Lower lobe of right lung (tissue), 2 donors: ENCODE measurements around the gene NUB1. TPM values are rescaled to one million over a fixed set of nuclear protein-coding genes. Genes with fewer than 3 reads are reported as not detected.

Experiments used
- ATAC-seq, 2 donors: fragments of 200-7000 bp; cut with Tn5 transposase; one replicate each; pipeline ENCODE4 v1.9.1; 2020 to 2022; ENCODE audit warnings: mild to moderate bottlenecking in 2 of 2, moderate library complexity in 2 of 2
- DNase-seq: peaks from one replicate; pipeline ENCODE4 v3.0.0-alpha.2; 2020
- H3K27ac ChIP-seq: fragments of 200-600 bp; one replicate; pipeline ENCODE4 v1.8.0; 2022
- H3K27me3 ChIP-seq: fragments of 200-600 bp; one replicate; pipeline ENCODE4 v1.8.0; 2022; ENCODE audit warnings: low read depth
- H3K36me3 ChIP-seq: fragments of 200-600 bp; one replicate; pipeline ENCODE4 v1.8.0; 2022; ENCODE audit warnings: mild to moderate bottlenecking
- H3K4me1 ChIP-seq: fragments of 200-600 bp; one replicate; pipeline ENCODE4 v1.8.0; 2022
- H3K4me3 ChIP-seq: fragments of 200-600 bp; one replicate; pipeline ENCODE4 v1.8.0; 2022; ENCODE audit warnings: mild to moderate bottlenecking
- H3K9me3 ChIP-seq: fragments of 200-600 bp; one replicate; pipeline ENCODE4 v1.8.0; 2022
- CTCF ChIP-seq: fragments of 200-600 bp; IDR thresholded peaks from one replicate; pipeline ENCODE4 v1.8.0; 2022; ENCODE audit warnings: antibody characterized with exemption, mild to moderate bottlenecking
- intact Hi-C: fragments of 100-400 bp; cut with DNase I; formaldehyde crosslinking; loops from one replicate; pipeline ENCODE4 v1.11.0; 2022
- total RNA-seq: library from RNA; stranded (reverse); fragmentation: NEBNext Ultra II Directional; extraction: Animal tissue kit (Norgen Biotek cat#: 25700); gene quantifications from one replicate; pipeline ENCODE4 v1.2.1, GENCODE V29; 2021
- donor health status: DM: no; HTN: yes; CAD: no; lungs with severe emphysema.

Gene NUB1
- total RNA-seq, 1 donor from 2014 or later = 53.7 TPM

- no peak for DNase-seq
- no peak for TF ChIP-seq CTCF
- H3K27me3 ChIP-seq = peaks cover 6% of the 10 kb centered on the region
- intact Hi-C loops = loop anchor here (10.0 kb wide), 1 partner anchor 68 kb away; the partner anchor contains the start of gene CRYGN
- no peaks in the 10 kb centered on the region for H3K9me3 ChIP-seq
- no peak overlapping the region for H3K27ac ChIP-seq
- peaks cover 76% of the 10 kb centered on the region for H3K36me3 ChIP-seq
- no peak overlapping the region for H3K4me3 ChIP-seq
- ATAC-seq = no peak
- peaks cover 4% of the 10 kb centered on the region for H3K4me1 ChIP-seq
These were observed 34.7 kb downstream of the NUB1 start for GRCh38 chr7:151376218-151376902.

GRCh38 chr7:151377406-151377805 is 35.8 kb downstream of the NUB1 start:
- Histone ChIP-seq H3K27ac (no peak overlapping the region), H3K9me3 (no peaks in the 10 kb centered on the region), H3K27me3 (peaks cover 17% of the 10 kb centered on the region), H3K4me3 (no peak overlapping the region), H3K36me3 (peaks cover 65% of the 10 kb centered on the region), H3K4me1 (peaks cover 14% of the 10 kb centered on the region)
- no peak for ATAC-seq
- TF ChIP-seq CTCF = no peak
- intact Hi-C loops = loop anchor here (10.0 kb wide), 1 partner anchor 67 kb away; the partner anchor contains the start of gene CRYGN
- no peak for DNase-seq

GRCh38 chr7:151378011-151378410 is 36.4 kb downstream of the NUB1 start:
- TF ChIP-seq CTCF = no peak
- H3K4me3 ChIP-seq = no peak overlapping the region
- DNase-seq = no peak
- H3K27ac ChIP-seq = no peak overlapping the region
- no peaks in the 10 kb centered on the region for H3K9me3 ChIP-seq
- peaks cover 23% of the 10 kb centered on the region for H3K27me3 ChIP-seq
- H3K36me3 ChIP-seq = peaks cover 59% of the 10 kb centered on the region
- intact Hi-C loops = loop anchor here (10.0 kb wide), 1 partner anchor 67 kb away; the partner anchor contains the start of gene CRYGN
- no peak for ATAC-seq
- peaks cover 15% of the 10 kb centered on the region for H3K4me1 ChIP-seq

GRCh38 chr7:151378496-151379192 is 37.0 kb downstream of the NUB1 start:
- Histone ChIP-seq H3K27me3 (peaks cover 27% of the 10 kb centered on the region), H3K9me3 (no peaks in the 10 kb centered on the region), H3K4me3 (no peak overlapping the region), H3K27ac (no peak overlapping the region), H3K4me1 (peaks cover 15% of the 10 kb centered on the region), H3K36me3 (peaks cover 53% of the 10 kb centered on the region)
- TF ChIP-seq CTCF = no peak
- intact Hi-C loops = loop anchor here (10.0 kb wide), 1 partner anchor 66 kb away; the partner anchor contains the start of gene CRYGN
- DNase-seq (no peak), ATAC-seq (no peak)

- H3K27ac ChIP-seq = no peak overlapping the region
- ATAC-seq = no peak
- H3K36me3 ChIP-seq = peaks cover 48% of the 10 kb centered on the region
- no peaks in the 10 kb centered on the region for H3K9me3 ChIP-seq
- DNase-seq = no peak
- H3K4me1 ChIP-seq = peaks cover 15% of the 10 kb centered on the region
- no peak overlapping the region for H3K4me3 ChIP-seq
- no peak for TF ChIP-seq CTCF
- intact Hi-C loops = loop anchor here (10.0 kb wide), 1 partner anchor 66 kb away; the partner anchor contains the start of gene CRYGN
- H3K27me3 ChIP-seq = peaks cover 27% of the 10 kb centered on the region
These were observed 37.5 kb downstream of the NUB1 start for GRCh38 chr7:151379193-151379520.
